ENCODE data around the gene CHD1. TPM values are rescaled to one million over a fixed set of nuclear protein-coding genes. Genes with fewer than 3 reads are reported as not detected.

CHD1 gene
- total RNA-seq, 1 donor from 2014 or later: 39.0 TPM

GRCh38 chr5:98963019-98963418, 34.2 kb upstream of the CHD1 start:
- H3K79me2 ChIP-seq (ENCODE audit: insufficient read depth, low read length): no peaks in the 10 kb centered on the region
- H3K9me3 ChIP-seq (ENCODE audit: insufficient read depth, low read depth, low read length): no peaks in the 10 kb centered on the region
- FAIRE-seq (no peak), DNase-seq (ENCODE audit: low read depth) (no peak)
- H4K20me1 ChIP-seq (ENCODE audit: insufficient read depth, low read length): no peaks in the 10 kb centered on the region
- H3K9ac ChIP-seq (ENCODE audit: low read length): no peak overlapping the region
- H3K27ac ChIP-seq (ENCODE audit: low read depth, low read length): no peak overlapping the region
- H3K36me3 Mint-ChIP-seq (ENCODE audit: low read depth, unreplicated experiment): no peaks in the 10 kb centered on the region
- peaks cover 8% of the 10 kb centered on the region for H3K4me1 Mint-ChIP-seq (ENCODE audit: low read depth, unreplicated experiment)
- H3K27ac Mint-ChIP-seq (ENCODE audit: unreplicated experiment): no peak overlapping the region
- H3K27me3 ChIP-seq (ENCODE audit: insufficient read depth, low read length): no peaks in the 10 kb centered on the region
- H3K4me1 ChIP-seq (ENCODE audit: insufficient read depth, low read length): no peaks in the 10 kb centered on the region
- TF ChIP-seq CTCF (IDR thresholded peaks at IDR 0.05; ENCODE audit: insufficient read depth, low read depth, low read length): no peak
- no peak for TF ChIP-seq EZH2 (IDR thresholded peaks at IDR 0.05; ENCODE audit: insufficient read depth, low read length)
- H3K4me2 ChIP-seq (ENCODE audit: low read length): no peak overlapping the region
- no peak overlapping the region for H3K4me3 ChIP-seq (ENCODE audit: insufficient read depth, low read depth, low read length)
- no peaks in the 10 kb centered on the region for H3K9me3 Mint-ChIP-seq (ENCODE audit: unreplicated experiment)
- H3K4me3 Mint-ChIP-seq (ENCODE audit: unreplicated experiment): no peak overlapping the region
- no peak overlapping the region for H2AFZ ChIP-seq (ENCODE audit: low read depth, low read length)
- H3K36me3 ChIP-seq (ENCODE audit: insufficient read depth, low read length): no peaks in the 10 kb centered on the region
- no peaks in the 10 kb centered on the region for H3K27me3 Mint-ChIP-seq (ENCODE audit: low read depth, unreplicated experiment)

GRCh38 chr5:98962587-98962986, 33.8 kb upstream of the CHD1 start:
- no peak overlapping the region for H2AFZ ChIP-seq (ENCODE audit: low read depth, low read length)
- H3K4me3 Mint-ChIP-seq (ENCODE audit: unreplicated experiment): no peak overlapping the region
- H3K4me2 ChIP-seq (ENCODE audit: low read length): no peak overlapping the region

More at GRCh38 chr5:98962587-98962986, 33.8 kb upstream of the CHD1 start:
- no peak for TF ChIP-seq EZH2 (IDR thresholded peaks at IDR 0.05; ENCODE audit: insufficient read depth, low read length)
- no peak for TF ChIP-seq CTCF (IDR thresholded peaks at IDR 0.05; ENCODE audit: insufficient read depth, low read depth, low read length)
- no peak overlapping the region for H3K27ac Mint-ChIP-seq (ENCODE audit: unreplicated experiment)
- H3K27me3 ChIP-seq (ENCODE audit: insufficient read depth, low read length): no peaks in the 10 kb centered on the region
- no peaks in the 10 kb centered on the region for H3K4me1 ChIP-seq (ENCODE audit: insufficient read depth, low read length)
- H3K79me2 ChIP-seq (ENCODE audit: insufficient read depth, low read length): no peaks in the 10 kb centered on the region
- no peak overlapping the region for H3K9ac ChIP-seq (ENCODE audit: low read length)
- no peaks in the 10 kb centered on the region for H4K20me1 ChIP-seq (ENCODE audit: insufficient read depth, low read length)
- no peaks in the 10 kb centered on the region for H3K27me3 Mint-ChIP-seq (ENCODE audit: low read depth, unreplicated experiment)
- H3K36me3 Mint-ChIP-seq (ENCODE audit: low read depth, unreplicated experiment): no peaks in the 10 kb centered on the region
- H3K9me3 Mint-ChIP-seq (ENCODE audit: unreplicated experiment): no peaks in the 10 kb centered on the region
- H3K27ac ChIP-seq (ENCODE audit: low read depth, low read length): no peak overlapping the region
- DNase-seq (ENCODE audit: low read depth) (no peak), FAIRE-seq (no peak)
- H3K4me3 ChIP-seq (ENCODE audit: insufficient read depth, low read depth, low read length): no peak overlapping the region
- H3K36me3 ChIP-seq (ENCODE audit: insufficient read depth, low read length): no peaks in the 10 kb centered on the region
- peaks cover 8% of the 10 kb centered on the region for H3K4me1 Mint-ChIP-seq (ENCODE audit: low read depth, unreplicated experiment)
- H3K9me3 ChIP-seq (ENCODE audit: insufficient read depth, low read depth, low read length): no peaks in the 10 kb centered on the region
